ENCODE data around the gene CFAP73. TPM values are rescaled to one million over a fixed set of nuclear protein-coding genes. Genes with fewer than 3 reads are reported as not detected.
"Not testable (repeated sequence)": the region's sequence is repeated elsewhere in the genome, so short reads cannot be mapped to it uniquely, and the experiment has no call there.

CFAP73 gene
- total RNA-seq, 1 donor from 2014 or later: not detected

DNA sequence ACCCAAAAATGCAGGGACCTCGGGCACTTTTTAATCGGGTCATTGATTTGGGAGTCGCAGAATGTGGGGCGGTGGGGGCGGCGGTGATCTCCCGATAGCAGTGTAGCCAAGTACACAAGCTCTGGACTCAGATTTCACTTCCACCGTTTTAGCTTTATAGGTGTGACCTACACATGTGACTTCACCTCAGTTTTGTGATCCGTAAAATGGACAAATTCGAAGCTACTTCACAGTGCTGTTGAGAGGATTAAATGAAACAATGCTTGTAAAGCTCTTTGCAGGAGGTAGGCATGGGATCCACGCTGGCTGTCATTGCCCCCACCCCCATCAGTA is 36.5 kb downstream of the CFAP73 start:
- DNase-seq (ENCODE audit: low spot score): no peak

DNA sequence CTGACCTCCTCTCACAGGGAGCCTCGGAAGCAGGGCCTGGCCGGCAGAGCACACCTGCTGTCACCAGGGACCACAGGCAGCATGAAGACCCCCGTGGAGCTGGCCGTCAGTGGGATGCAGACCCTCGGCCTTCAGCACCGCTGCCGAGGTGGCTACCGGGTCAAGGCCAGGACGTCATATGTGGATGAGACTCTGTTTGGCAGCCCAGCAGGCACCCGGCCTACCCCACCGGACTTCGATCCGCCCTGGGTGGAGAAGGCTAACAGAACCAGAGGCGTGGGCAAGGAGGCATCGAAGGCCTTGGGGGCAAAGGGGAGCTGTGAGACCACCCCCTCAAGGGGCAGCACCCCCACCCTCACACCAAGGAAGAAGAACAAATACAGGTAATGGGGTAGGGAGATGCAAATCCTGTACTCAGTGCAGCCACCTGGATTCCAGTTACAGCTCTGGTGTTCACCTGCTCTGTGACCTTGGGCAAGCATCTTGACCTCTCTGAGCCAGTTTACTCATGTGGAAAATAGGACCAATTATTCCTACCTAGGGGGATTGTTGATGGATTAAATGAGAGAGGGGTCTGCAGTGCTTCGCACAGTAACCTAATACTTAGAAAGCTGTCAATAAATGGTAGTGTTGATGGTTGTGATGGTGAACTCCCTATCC is 37.3 kb downstream of the CFAP73 start:
- DNase-seq (ENCODE audit: low spot score): no peak

DNA sequence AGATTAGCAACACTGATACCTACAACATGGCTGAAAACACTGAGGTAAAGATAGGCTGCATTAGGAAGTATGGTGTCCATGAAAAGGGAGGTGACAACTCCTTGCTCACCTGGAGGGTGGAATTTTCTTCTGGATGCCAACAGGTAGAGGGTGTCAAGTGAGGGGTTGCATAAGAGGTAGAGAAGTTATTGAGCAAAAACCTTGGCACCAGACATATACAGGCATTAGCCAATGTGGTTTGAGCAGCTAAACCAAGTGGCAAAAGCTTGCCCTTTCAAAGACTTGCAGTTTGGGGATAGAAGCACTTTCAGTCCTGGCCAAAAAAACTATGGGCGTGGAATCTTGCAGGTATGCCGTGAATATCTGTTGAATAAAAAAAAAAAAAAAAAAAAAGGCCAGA is 39.8 kb downstream of the CFAP73 start:
- no peak for DNase-seq (ENCODE audit: low spot score)

GRCh38 chr12:113190761-113191160 is 41.2 kb downstream of the CFAP73 start:
- no peak for DNase-seq (ENCODE audit: low spot score)

DNA sequence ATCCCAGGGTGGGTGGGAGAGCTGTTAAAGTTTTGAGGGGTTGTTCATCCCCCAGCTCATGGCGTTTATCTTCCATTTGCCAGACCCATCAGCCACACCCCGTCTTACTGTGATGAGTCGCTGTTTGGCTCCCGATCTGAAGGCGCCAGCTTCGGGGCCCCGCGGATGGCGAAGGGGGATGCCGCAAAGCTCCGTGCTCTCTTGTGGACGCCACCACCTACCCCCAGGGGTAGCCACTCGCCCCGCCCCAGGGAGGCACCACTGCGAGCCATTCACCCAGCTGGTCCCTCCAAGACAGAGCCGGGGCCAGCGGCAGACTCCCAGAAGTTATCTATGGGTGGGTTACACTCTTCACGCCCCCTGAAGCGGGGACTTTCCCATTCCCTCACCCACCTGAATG is 41.7 kb downstream of the CFAP73 start:
- DNase-seq (ENCODE audit: low spot score): no peak

- no peak for DNase-seq (ENCODE audit: low spot score)
Measured at GRCh38 chr12:113194971-113195391, 45.5 kb downstream of the CFAP73 start.

GRCh38 chr12:113195598-113195997 is 46.1 kb downstream of the CFAP73 start:
- DNase-seq (ENCODE audit: low spot score): no peak

- no peak for DNase-seq (ENCODE audit: low spot score)
Measured at GRCh38 chr12:113196582-113196981, 47.1 kb downstream of the CFAP73 start.

DNA sequence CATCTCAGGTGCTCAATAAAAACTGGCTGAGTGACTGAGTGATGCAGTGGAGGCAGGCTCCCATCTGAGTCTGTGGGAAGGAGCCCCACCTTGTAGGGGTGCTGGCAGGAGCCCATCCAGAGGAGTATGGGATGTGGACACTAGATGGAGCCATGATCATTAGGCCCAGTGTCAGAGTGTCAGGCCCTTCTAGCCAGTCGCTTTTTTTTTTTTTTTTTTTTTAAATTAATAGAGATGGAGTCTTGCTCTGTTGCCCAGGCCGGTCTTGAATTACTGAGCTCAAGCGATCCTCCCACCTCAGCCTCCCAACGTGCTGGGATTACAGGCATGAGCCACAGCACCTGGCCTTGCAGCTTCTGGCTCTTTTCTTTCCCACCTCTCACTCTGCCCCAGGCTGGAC is 47.5 kb downstream of the CFAP73 start:
- DNase-seq (ENCODE audit: low spot score): no peak

- no peak for DNase-seq (ENCODE audit: low spot score)
Measured at GRCh38 chr12:113197518-113198077, 48.1 kb downstream of the CFAP73 start.

DNA sequence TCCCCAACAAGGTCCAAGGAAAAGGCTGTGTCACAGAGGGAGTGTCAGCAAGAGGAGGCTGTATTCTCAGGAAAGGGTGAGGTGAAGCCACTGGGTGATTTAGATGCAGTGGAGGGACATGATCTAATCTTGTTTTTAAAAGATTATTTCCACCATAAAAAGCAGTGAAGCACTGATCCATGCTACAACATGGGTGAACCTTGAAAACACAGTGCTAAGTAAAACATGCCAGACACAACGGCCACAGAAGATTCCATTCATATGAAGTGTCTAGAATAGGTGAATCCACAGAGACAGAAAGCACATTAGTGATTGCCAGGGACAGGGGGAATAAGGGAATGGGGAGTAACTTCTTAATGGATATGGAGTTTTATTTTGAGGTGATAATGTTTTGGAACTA is 48.8 kb downstream of the CFAP73 start:
- DNase-seq (ENCODE audit: low spot score): no peak

DNA sequence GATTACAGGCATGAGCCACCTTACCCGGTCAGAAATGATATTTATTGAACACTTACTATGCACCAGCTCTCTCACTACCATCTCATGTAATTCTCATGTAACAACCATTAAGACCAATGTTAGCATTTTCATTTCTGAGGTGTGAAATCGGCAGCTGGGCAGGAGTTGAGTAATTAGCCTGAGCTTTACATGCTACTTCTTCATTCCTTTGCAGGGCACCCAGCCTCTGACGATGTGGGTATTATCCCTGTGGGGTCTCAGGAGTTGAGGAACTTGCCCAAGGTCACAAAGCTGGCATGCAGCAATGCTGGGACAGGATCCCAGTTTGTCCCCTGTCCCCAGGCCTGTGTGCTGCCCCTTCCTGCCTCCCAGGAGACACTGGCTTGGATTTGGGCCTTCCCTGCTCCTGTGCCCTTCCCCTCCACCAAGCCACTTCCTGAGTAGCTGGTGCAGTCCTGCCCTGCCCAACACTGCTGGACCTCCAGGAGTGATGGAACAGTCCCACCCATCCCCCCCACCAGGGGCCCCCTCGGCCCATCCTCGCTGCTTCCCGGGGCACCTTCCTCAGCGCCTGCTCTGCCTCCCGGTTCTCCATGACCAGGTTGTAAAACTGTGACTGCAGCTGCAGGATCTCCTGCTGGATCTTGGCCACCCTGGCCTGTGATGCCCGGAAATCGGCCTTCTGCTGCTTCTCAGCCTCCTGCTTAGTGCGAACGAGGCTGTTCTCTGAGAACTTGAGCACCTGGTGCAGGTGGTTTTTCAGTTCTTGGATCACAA is 50.7 kb downstream of the CFAP73 start:
- no peak for DNase-seq (ENCODE audit: low spot score)

DNA sequence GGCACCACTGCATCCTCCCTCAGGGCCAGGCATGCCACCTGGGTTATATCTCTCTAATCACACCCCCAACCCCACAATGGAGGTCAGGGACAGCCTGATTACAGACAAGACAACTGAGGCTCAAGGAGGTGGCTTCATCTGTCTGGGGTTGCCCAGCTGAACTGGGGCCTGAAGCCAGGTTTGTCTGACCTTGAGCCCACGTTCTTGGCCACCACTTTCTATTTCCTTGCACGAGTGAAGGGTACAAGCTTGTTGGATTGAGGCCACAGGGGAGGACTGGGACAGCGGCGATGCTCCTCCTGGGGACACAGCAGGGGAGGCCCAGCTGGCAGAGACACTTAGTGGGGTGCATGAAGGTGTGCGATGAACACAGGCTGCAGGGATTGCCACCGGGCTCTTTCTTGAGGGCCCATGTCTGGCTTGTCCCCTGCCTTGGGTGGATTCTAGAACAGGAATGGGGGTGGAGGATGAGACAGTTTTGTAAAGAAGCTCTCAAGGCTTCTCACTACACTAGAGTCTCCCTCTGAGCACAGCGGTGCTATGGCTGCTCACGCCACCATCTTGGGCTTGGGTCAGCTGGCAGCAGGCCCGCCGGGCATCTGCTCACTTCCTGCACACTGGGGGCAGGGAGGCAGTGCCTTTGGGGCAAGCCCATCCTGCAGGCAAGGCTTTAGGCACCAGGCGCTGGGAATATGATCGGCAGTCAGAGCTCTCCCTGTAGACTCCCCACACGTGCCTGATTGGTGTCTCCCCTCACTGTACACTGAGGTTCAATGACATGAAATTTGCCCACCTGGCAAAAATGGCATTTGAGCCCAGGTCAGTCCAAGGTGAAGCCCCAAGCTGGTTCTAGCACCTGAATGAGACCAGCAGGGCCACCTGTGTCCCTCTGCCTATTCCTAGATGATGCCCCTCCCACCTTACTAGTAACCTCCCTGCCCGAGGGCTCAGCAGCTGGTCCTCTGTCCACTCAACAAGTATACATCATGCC is 52.0 kb downstream of the CFAP73 start:
- DNase-seq (ENCODE audit: low spot score): no peak

DNA sequence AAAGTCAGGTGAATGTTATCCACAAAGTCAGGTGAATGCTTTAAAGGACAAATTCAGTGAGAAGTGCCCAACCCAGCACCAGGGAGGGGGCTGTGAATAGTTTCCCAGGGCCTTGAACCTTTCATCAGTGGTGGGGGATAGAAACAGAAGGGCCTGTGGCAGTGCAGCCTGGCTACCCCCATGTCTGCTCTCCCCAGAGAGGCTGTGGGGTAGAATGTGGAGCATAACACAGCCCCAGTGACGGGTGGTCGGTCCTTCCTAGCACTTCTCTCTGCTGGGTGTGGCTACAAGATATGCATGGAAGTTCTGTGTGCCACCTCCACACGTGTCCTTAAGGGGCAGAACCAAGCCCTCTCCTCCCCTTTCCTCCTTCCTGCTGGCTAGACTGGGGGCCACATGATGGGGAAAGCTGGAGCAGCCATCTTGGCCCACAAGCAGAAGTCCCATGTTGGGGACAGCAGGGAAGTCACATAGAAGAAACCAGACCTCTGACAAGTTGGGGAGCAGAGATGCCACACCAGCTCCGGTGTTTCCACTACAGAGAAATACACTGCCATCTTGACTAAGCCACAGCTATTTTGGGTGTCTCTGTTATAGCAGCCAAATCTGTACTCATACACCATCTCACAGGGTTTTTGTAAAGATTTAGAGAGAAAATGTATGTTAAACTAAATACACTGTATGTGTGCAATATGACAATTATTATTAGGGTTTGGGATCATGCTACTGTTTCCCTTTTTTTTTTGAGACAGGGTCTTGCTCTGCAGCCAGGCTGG is 53.0 kb downstream of the CFAP73 start:
- DNase-seq (ENCODE audit: low spot score): no peak

- DNase-seq (ENCODE audit: low spot score): no peak
Measured at GRCh38 chr12:113203852-113204760, 54.6 kb downstream of the CFAP73 start.

- no peak for DNase-seq (ENCODE audit: low spot score)
Measured at GRCh38 chr12:113204804-113205203, 55.3 kb downstream of the CFAP73 start.

GRCh38 chr12:113206802-113207201 is 57.3 kb downstream of the CFAP73 start:
- DNase-seq (ENCODE audit: low spot score): not testable (repeated sequence)

GRCh38 chr12:113207613-113208040 is 58.1 kb downstream of the CFAP73 start:
- DNase-seq (ENCODE audit: low spot score): no peak
